Stimulated activated CD4-positive, alpha-beta T cell treated with anti-CD3 and anti-CD28 coated beads, Interleukin-4, amount 100 ng/mL, for 48 hours (primary cell): Measurements from ENCODE around the gene MSMP.

Source experiments
- DNase-seq, 2 donors: peaks; one replicate each; pipeline ENCODE4 v3.0.0-alpha.2; 2020; ENCODE audit warnings: low read depth in 2 of 2

MSMP gene, protein sequence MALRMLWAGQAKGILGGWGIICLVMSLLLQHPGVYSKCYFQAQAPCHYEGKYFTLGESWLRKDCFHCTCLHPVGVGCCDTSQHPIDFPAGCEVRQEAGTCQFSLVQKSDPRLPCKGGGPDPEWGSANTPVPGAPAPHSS

DNA sequence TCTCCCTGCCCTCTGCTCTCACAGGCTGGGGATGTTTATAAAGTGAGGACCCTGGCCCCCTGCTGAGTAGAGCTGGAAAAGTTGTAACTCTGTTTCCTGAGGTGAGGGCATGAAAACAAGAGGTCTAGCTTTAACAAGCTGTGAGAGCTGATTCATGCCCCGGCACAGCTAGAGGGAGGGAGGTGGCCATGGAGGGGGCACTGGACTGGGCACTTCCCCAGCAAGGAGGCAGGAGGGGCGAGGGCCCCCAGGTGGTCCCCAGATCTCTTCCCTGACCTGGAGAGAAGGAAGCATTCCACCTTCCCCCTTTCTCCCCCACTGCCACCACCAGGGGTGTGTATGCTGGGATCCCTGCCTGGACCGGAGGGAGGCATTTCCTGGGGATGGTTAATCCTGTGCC, at the start of gene MSMP:
Gene MSMP (minus strand): TSS at position 13 of the 400 bp plus-strand sequence. CDS start 147 bp downstream, outside the sequence.
- no peak for DNase-seq

DNA sequence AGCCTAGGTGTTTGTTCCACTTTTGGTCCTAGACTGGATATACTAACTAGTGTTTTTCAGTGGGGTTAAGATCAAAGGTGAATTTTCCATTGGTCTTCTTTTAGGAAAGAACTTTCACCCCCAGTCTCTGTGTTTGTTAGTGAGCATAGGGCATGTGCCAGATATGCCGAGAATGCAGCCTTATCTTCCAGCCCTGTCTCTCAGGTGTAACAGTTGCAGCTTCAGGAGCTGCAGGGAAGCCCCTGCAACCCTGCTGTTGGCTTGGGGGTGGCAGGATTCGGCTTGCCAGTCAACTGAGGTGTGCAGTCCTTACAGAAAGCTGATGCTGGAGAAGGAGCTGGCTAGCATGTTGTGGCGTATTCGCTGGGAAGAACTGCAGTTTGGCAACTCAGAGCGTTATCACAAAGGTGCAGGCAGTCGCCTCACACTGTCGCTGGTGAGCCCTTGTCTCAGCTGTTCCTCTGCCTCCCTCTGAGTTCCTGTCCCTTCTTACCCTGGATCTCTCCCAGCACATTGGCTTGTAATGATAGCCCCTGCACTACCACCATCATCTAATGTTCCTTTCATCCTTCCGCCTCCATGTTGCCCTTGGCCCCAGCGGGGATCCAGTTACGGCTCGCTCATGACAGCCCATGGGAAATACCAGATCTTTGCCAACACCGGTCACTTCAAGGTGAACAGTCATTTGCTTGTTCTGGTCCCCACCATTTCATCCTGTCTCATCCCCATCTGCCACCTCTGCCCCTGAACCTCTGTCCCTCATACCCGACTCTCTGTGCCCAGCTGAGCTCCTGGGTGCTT, 47.5 kb upstream of the MSMP start:
- no peak for DNase-seq

DNA sequence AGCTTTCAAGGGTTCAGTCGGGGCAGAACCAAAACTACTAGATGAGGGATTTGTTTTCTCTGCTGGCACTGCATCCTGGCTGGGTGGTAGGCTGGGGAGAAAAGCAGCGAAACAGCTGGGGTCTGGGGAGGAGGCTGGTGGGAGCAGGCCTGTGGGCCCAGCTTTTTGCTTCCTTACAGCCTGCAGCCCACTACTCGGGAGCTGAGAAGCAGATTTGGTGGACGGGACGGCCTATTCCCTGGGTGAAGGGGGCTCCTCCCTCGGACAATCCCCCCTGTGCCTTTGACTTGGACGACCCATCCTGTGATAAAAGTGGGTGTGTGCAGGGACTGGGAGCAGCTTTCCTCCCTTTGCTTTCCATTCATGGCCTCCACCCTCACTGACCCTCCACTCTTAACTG, 46.5 kb upstream of the MSMP start:
- no peak for DNase-seq

DNA sequence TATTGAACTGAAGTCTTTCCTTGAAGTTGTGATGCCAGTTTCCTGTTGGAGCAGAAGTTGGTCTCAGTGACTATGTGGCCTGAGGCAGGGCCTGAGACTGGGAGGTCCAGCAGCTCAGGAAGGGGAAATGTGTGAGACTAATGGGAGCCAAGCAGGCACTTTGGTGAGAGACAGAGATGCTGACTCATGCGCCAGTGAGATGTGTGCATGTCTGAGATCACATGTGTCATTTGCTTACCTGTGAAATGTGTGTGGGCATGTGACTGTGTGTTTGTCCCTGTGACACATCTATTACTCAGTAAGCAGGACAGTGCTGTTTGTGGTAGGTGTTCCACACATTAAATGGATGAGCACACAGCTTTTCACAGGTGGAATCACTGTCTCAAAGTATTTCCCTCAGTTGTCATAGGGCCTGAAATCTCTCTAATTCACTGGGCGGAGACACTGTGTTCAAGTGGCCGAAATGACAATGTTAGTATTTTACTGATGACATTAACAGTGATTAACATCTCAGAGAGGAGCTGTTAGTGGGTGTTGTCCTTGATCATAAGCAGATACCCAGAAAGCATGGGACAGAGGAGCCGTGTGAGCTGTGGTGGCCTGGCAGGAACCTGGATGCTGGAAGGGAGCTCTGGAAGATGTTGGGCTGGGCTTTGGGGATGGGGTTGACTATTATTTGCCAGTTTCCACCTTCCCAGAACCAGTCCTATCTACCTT, 44.7 kb upstream of the MSMP start:
- peak; percentile 38 to 44 for DNase-seq

DNA sequence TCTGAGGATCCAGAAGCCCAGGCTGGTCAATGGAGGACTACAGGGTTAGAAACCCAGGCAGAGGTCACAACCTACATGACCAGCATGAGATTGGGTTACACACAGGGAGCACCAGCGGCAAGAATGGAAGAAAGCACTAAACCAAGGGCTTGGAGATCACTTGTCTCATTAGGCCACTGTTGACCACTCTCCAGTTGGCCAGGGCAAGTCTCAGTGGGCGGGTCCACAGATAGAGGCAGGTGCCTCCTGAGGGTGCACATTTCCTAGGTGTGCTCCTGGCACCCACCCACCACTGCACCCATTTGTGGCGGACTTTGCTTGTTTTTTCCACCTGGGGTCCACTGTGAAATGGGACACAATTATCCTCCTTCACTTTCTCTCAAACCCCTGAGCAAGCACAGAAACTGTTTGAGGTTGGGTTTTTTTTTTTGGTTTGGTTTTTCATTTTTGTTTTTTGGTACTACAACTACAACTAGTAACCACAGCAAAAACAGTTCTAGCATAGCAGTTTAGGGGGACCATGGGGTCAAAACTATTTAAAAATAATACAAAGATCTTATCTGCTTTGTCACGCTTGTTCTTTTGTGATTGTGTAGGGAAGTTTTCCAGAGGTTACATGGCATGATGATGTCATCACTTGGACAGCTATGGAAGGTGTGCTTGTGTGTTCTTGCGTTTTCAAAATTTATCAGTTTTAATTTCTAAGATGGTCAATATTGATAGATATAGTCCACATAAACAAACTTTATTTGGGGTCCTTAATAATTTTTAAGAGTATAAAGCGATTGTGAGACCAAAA, 43.4 kb upstream of the MSMP start:
- no peak for DNase-seq

DNA sequence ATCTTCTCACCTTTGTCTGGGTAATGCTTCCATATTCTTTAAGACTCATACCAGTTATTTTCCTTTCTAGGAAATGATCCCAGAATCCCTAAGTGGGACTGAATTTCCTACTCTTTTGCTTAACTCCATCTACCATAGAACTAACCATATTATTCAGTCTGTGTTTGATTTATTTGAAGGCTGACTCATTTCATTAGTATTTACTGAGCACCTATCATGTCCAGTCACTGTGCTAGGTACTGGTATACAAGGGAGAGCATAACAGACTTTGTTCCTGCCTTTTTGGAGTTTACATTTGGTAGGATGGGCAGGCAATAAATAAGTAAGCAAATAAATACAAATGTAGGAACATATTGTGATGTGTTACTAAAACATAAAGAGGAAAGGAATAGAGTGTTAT, 41.6 kb upstream of the MSMP start:
- no peak for DNase-seq

DNA sequence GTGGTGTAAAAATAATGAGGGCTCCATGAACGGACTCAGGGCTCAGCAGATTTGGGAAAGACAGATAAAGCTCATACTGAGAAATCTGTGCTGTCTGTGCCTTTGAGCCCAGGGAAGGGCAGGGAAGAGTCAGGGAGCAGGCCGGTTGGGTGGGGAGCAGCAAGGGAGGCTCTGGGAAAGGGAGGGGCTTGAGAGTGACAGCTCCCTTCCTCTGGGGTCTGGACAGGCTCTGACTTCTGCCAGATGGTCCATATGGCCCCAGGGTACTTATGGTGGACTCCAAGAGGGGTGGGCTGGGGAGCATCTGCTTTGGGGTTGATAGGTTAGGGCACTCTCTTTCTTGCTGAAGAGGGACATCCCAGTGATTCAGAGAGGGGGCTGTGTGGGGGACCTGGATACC, 39.4 kb upstream of the MSMP start:
- DNase-seq = no peak

DNA sequence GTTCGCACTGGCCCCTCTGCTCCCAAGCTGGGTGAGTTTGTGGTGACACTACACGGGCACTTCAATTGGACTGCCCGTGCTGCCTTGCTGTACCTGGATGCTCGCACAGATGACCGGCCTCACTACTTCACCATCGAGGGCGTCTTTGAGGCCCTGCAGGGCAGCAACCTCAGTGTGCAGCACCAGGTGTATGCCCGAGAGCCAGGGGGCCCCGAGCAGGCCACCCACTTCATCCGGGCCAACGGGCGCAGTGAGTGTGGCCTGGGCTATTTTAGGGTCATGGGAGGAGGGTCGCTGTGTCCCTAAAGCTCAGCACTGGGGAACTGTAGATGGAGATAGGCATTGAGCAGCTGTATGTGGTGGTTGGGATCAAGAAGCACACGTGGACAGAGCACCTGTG, 38.8 kb upstream of the MSMP start:
- DNase-seq = no peak

DNA sequence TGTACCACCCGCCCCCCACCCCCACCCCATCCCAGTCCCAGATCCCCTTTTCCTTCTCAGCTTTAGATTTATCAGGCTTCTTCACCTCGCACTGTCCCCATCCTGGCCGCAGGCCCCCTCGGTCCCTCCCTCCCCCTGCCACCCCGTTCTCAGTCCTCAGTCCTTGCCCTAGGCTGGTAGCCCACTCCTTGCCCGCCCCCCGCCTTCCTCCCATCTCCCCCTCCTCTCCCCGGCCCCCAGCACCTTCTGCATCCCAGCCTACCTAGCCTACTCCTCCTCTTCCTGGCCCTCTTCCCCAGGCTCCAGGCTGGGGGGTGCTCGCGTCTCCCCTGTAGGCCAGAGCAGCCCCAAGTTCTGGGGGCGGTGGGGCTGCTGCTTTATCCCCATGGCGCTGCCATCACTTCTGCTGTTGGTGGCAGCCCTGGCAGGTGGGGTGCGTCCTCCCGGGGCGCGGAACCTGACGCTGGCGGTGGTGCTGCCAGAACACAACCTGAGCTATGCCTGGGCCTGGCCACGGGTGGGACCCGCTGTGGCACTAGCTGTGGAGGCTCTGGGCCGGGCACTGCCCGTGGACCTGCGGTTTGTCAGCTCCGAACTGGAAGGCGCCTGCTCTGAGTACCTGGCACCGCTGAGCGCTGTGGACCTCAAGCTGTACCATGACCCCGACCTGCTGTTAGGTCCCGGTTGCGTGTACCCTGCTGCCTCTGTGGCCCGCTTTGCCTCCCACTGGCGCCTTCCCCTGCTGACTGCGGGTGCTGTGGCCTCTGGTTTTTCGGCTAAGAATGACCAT, 38.1 kb upstream of the MSMP start:
- DNase-seq = no peak

DNA sequence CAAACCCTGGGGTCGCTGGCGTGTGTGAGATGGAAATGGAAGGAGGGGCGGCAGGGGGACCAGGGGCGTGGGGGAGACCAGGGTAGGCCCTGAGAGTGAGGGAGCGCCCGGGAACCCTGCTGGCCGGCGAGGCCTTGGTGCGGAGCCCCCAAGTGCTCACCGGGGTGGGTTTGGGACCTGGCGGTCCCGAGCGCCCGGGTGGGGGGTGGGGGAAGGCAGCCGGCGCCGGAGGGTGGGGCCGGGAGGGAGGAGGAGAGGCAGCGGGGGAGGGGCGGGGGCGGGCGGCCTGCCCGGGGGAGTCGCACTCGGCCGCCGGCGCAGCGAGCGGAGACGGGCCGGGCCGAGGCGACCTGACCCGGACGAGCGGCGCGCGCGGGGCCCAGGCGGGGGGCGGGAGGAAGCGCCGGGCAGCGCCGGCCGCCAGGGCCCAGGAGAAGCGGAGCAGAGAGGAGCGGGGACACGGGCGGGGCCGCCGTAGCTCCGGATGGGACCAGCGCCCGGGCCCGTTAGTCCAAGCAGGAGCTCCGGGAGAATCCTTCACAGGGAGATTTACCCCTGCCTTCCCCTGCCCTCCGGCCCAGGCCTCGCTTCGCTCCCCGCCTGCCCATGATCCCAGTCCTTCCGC, 37.3 kb upstream of the MSMP start, which contains the start of gene NPR2:
Gene NPR2 (plus strand): TSS at position 295 of the 625 bp plus-strand sequence. CDS start 818 bp downstream, outside the sequence.
- no peak for DNase-seq

DNA sequence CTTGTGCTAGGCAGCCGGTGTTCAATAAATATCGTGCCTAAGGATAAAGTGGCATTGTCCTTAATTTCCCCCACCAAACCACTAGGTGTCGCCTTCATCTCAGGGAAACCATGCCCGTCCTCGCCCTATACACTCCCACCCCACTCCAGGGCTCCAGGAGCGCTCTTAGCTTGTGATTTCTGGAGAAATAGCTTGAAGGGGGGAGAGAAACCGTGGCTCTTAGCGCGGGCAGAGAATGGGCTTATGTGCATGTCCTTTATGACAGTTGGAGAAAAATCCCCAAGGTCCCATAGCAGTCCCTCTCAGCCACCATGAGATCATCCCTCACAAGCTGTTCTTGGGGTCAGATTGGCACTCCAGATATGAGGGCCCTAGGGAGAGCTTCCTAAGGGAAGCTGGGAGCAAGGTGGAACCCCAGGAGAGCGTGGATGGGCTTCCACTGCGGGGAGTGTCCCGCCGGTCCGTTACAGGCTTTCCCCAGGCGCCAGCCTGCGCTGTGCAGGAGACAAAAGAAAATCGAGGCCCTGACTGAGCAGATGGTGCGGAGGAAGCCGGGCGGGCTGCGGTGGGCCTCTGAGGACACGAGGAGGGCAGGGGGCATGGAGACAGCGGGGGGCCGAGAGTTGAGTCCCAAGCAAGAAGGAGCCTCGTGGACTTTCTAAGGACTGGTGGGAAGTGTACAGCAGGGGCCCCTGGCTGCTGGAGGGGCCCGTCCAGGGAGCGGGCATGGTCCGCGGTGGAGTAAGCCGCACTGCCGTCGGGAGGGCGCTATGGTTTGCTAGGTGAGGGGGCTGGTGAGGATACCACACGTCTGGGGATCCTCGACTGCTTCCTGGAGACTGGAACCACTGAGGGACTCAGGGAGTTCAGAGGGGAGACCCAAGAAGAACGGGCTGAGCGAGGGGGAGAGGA, 36.6 kb upstream of the MSMP start:
- peak; percentile 27 to 33 for DNase-seq

DNA sequence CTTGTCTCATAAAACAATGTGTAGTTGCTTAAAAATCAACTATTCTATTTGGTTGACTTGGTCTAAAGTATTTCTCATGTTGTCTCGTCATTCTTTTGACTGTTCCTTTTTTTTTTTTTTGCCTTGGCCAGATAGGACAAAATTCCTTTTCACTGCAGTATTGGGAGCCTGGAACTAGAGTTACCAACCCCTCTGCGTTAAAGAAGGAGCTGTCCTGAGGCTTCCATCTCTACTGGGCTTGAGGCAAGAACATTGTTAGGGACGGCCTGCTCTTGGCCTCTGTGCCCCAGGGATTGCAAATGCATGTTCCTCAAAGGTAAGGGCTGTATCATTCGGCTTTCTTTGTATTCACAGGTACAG, 35.9 kb upstream of the MSMP start:
- no peak for DNase-seq

DNA sequence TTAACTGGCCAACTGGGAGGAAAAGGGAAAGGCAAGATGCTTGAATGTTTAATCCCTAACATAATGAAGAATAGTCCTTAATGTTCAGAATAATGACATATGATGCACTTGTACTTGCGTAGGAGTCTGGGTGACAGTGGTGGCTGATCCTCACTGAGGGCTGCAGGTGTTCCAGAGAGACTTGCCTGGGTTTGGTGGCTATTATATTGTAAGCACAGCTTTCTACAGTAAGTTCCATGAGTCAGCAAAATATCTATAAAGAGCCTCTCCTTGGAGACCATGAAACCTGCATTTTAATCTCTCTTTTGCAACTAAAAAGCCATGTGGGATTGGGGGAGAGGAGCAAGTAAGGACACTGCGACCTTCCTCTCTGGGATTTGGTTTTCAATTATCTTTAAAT, 35.5 kb upstream of the MSMP start:
- no peak for DNase-seq

DNA sequence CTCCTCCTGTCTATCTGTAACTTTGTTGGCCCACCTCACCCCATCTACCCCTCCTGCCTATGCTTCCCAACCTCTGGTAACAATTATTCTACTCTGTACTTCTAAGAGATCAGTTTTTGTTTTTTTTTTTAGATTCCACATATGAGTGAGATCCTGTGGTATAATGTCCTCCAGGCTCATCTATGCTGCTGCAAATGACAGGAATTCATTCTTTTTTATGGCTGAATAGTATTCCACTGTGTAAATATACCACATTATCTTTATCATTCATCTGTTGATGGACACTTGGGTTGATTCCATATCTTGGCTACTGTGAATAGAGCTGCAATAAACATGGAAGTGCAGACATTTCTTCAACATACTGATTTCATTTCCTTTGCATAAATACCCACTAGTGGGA, 29.3 kb upstream of the MSMP start:
- DNase-seq = no peak

DNA sequence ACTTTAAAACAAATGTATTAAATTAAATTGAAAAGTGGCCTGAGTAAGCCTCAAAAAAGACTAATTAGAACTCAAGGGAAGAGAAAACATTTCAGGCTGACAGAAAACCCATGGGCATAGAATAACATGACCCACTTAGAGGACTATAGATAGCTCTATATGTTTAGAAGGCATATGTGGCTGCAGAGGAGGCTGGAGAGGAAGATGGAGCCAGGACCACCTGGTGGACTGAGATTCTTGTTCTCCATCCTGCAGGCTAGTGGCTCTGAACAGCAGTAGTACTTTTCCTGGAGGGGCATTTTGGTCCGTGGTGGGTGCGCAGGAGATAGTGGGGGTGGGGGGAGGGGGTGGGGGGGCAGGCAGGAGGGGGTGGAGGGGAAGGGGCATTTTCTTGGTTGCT, 27.0 kb upstream of the MSMP start:
- no peak for DNase-seq

DNA sequence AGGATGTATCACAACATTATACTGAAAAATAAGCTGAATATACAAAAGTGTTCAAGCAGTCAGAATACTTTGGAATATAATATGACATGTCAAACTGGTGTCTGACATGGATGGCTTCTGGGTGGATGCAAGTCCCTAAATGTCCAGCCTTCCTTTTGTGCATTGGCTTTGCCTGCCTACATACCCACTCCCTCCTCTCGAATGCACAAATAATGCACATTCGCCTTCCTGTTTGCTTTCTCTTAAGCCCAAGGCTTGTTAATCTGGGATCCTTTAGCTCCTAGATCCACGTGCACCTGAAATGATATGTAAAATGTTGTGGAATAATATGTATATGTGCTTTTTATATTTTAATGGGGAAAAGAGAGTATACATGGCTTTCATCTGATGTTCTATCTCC, 24.4 kb upstream of the MSMP start:
- no peak for DNase-seq

DNA sequence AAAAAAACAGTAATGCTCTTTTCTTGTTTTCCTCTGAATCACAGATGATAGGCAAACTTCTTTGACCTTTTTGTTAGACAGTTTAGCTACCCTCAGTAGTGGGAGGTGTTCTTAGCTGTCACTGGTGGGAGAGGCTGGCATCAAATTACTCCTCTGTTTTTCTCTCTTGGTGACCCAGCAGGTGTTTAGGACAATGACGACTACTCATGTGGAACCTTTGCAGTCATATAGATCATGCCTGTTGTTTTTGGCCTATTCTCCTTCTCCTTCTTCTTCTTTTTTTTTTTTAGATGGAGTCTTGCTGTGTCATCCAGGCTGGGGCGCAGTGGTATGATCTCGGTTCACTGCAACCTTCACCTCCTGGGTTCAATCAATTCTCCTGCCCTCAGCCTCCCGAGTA, 21.9 kb upstream of the MSMP start:
- DNase-seq = no peak

DNA sequence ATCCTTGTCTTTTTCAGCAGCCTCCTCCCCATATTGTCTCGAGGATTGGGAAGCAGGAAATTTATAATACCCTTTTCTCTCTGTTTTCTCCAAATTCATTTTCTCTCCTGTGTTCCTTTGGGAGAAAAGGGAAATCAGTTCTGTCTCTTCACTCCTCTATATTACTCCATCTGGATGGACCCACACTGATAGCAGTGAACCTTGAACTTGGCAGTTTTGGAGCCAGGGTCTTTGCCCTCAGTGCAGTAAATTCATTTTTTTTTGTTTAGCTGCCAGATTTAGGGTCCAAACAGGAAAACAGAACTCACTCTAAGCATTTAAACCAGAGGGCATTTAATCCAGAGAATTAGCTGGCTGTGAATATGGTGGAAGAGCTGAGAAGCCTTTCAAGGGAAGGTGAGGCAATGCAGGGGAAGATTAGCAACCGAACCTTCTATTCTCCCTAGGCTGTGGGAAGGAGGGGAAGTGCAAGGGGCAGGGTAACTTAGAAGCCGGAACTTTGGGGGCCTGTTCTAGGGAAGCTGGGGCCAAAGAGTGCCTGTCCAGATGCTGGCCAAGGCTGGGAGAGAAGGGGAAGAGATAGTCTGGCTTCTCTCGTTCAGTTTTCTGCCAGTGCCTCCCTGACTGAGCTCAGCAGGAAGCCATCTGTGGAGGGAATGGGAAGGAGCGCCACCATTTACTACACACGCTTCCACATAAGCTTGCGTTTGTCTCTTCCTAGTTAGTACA, 21.0 kb upstream of the MSMP start:
- DNase-seq = no peak

DNA sequence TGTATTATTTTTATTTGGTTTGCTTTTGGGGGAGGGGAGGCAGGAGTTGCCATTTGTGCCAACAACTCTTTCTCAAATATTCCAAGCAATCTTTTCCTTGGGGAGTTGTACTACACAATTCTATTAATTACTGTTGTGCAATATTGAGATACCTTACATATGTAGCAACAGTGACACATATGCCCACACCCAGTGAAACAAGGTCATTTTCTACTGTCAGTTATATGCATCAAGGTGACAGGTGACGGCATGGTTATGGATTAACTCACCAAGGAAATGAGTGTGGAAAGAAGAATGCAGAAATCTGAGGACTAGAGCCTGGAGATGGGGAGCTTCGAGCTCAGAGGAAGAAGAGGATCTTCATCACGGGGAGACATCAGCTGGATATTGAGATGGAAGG, 17.9 kb upstream of the MSMP start:
- DNase-seq = no peak
